Measurements from ENCODE around the gene ZBTB20. TPM values are rescaled to one million over a fixed set of nuclear protein-coding genes. Genes with fewer than 3 reads are reported as not detected.

Gene ZBTB20
- total RNA-seq, 4 donors from 2014 or later = 148 to 242 (median 188) TPM

DNA sequence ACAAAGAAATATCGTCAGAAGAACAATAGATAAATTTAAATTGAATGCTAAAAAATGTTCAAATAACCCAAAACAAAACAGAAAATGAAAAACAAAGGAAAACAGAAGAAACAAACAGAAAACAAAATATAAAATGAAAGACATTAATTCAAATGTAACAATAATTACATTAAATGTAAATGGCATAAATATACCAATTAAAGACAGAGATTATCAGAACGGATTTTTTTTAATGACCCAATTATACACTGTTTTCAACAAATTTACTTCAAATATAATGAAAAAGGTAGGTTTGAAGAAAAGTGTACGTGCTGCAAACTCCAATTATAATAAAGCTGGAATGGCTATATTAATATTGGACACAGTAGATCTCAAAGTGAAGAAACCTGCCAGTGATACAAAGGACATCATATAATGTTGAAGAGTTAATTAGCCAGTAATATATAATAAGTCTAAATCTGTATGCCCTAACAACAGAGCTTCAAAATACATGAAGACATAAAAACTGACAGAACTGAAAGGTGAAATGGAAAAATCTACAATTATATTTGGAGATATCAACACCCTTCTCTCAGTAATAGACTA lies 193.8 kb downstream of the ZBTB20 start:
- intact Hi-C loops (cut with DNase I) = no loop called here
- no peak overlapping the region for H3K4me3 ChIP-seq (replicated peaks in 1 of 3)
- no peak for DNase-seq
- no peaks in the 10 kb centered on the region for H3K4me1 ChIP-seq
- no peaks in the 10 kb centered on the region for H3K36me3 ChIP-seq
- no peaks in the 10 kb centered on the region for H3K27me3 ChIP-seq
- H3K9me3 ChIP-seq = no peaks in the 10 kb centered on the region
- TF ChIP-seq, protein P1, sequence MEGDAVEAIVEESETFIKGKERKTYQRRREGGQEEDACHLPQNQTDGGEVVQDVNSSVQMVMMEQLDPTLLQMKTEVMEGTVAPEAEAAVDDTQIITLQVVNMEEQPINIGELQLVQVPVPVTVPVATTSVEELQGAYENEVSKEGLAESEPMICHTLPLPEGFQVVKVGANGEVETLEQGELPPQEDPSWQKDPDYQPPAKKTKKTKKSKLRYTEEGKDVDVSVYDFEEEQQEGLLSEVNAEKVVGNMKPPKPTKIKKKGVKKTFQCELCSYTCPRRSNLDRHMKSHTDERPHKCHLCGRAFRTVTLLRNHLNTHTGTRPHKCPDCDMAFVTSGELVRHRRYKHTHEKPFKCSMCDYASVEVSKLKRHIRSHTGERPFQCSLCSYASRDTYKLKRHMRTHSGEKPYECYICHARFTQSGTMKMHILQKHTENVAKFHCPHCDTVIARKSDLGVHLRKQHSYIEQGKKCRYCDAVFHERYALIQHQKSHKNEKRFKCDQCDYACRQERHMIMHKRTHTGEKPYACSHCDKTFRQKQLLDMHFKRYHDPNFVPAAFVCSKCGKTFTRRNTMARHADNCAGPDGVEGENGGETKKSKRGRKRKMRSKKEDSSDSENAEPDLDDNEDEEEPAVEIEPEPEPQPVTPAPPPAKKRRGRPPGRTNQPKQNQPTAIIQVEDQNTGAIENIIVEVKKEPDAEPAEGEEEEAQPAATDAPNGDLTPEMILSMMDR (IDR thresholded peaks at IDR 0.05) = no peak
- no peak for TF ChIP-seq POLR2A (IDR thresholded peaks at IDR 0.05)
- WGBS, 2 donors = 64 to 66% methylated on average over 3 of the region's 3 CpGs
- H3K27ac ChIP-seq = no peak overlapping the region

DNA sequence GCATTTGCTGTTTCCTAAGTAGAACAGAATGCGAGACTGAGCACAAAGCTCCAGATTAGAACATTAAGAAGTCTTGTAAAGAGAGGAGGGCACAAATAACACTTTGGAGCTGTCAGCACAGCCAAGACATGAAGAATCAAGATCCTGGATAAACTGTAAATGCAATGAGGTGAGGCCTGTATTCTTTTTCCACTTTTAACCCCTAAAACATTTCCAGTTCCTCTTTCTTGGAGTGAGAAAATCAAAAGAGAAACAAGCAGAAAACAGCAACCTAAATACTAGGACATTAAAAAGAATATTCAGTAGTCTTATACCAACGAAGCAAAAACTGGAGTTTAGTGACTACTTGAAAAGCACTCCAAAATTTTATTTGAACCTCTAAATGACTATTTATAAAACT lies 204.3 kb downstream of the ZBTB20 start:
- no peak for DNase-seq
- H3K27me3 ChIP-seq = no peaks in the 10 kb centered on the region
- no peak overlapping the region for H3K4me3 ChIP-seq (replicated peaks in 1 of 3)
- WGBS, 2 donors = 89 to 93% methylated on average over 2 of the region's 2 CpGs
- no peak overlapping the region for H3K27ac ChIP-seq
- H3K36me3 ChIP-seq = no peaks in the 10 kb centered on the region
- intact Hi-C loops (cut with DNase I) = no loop called here
- no peaks in the 10 kb centered on the region for H3K9me3 ChIP-seq
- TF ChIP-seq, protein P1 (IDR thresholded peaks at IDR 0.05) = no peak
- no peak for TF ChIP-seq POLR2A (IDR thresholded peaks at IDR 0.05)
- H3K4me1 ChIP-seq = peaks cover 0 to 7% of the 10 kb centered on the region in 2 donors

DNA sequence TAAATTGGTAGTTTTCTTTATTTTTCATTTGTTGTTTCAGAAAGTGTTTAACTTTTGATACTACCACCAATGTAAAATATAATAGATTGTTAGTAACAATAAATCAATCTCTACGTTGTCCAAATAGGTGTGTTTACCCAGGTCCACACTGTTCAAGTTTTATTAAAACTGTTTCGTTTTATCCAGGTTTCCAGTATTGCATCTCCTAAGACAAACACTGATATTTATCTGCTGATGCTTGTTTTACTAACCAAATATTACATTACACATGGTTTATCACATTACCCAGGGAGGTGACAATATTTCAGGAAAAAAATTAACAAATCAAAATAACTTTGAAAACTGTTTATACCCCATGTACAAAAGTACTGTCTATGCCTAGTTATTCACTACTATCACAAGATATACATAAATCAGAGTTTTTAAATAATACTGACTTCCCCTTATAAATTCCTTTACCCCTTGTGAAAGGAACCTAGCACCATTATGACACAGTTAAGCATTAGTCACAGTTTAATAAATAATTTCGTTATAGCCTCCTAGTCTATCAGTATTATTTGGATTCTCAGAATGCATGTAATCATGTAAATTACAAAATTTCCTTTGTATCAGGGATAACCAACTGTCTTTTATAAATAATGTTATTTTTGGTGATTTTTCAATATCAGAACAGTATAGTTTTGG lies 205.3 kb downstream of the ZBTB20 start:
- H3K27me3 ChIP-seq = no peaks in the 10 kb centered on the region
- H3K4me1 ChIP-seq = peaks cover 0 to 7% of the 10 kb centered on the region in 2 donors
- 95 to 97% methylated on average over 3 of the region's 3 CpGs for WGBS, 2 donors
- TF ChIP-seq POLR2A (IDR thresholded peaks at IDR 0.05) = no peak
- TF ChIP-seq, protein P1 (IDR thresholded peaks at IDR 0.05) = no peak
- no peak for DNase-seq
- H3K27ac ChIP-seq = no peak overlapping the region
- intact Hi-C loops (cut with DNase I) = no loop called here
- no peaks in the 10 kb centered on the region for H3K36me3 ChIP-seq
- no peaks in the 10 kb centered on the region for H3K9me3 ChIP-seq
- H3K4me3 ChIP-seq (replicated peaks in 1 of 3) = no peak overlapping the region

DNA sequence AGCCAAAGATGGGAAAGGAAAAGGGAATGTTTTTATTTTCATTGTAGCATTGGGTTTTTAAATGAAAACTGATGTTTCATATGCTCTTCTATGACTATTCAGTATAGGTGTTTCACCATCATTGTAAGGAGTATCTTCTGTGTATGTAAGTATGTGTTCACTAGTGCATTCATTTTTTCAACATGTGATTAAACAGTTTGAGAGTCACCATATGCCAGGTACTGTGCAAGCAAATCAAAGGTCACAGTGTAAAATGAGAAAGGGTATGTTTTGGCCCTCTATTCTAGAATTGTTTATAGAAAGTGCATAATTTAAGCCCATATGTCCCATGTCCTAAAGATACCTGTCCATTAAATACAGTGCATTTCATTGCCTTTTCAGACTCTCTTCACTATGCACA lies 207.2 kb downstream of the ZBTB20 start:
- H3K9me3 ChIP-seq = no peaks in the 10 kb centered on the region
- no peak for DNase-seq
- H3K4me1 ChIP-seq = peaks cover 0 to 7% of the 10 kb centered on the region in 2 donors
- TF ChIP-seq, protein P1 (IDR thresholded peaks at IDR 0.05) = no peak
- TF ChIP-seq POLR2A (IDR thresholded peaks at IDR 0.05) = no peak
- no peak overlapping the region for H3K27ac ChIP-seq
- intact Hi-C loops (cut with DNase I) = no loop called here
- no peaks in the 10 kb centered on the region for H3K27me3 ChIP-seq
- no peak overlapping the region for H3K4me3 ChIP-seq (replicated peaks in 1 of 3)
- H3K36me3 ChIP-seq = no peaks in the 10 kb centered on the region

DNA sequence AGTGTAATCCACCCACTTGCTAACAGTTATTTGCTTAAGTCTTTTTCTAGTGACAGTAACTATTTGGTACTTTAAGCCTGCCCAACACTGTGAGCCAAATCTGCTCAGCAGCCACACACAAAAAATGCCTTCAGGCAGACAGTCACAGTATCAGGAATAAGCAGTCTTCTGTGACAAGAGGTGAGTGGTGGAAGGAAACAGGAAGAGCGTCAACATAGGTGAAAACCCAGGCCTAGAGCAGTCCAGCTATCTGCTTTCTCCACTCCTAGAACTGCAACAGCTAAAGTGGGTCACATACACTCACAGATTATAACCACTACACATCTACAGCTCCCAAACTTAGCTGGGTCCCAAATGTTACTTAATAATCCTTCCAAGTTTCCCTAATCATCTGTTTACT lies 213.7 kb downstream of the ZBTB20 start:
- intact Hi-C loops (cut with DNase I) = no loop called here
- Histone ChIP-seq H3K36me3 (no peaks in the 10 kb centered on the region), H3K9me3 (no peaks in the 10 kb centered on the region), H3K4me1 (peaks cover 0 to 6% of the 10 kb centered on the region in 2 donors), H3K27ac (peak overlapping the region in 1 of 3 donors; percentile 9), H3K4me3 (replicated peaks in 1 of 3) (no peak overlapping the region), H3K27me3 (no peaks in the 10 kb centered on the region)
- no peak for TF ChIP-seq POLR2A (IDR thresholded peaks at IDR 0.05)
- TF ChIP-seq, protein P1 (IDR thresholded peaks at IDR 0.05) = no peak
- peak in 1 of 2 donors; percentile 8 for DNase-seq
- WGBS, 2 donors = 84 to 92% methylated on average over 1 of the region's 1 CpG

Data from thyroid gland (tissue), 4 donors.